Smooth muscle cell (in vitro differentiated cells): ENCODE data around the gene BZW2. TPM values are rescaled to one million over a fixed set of nuclear protein-coding genes. Genes with fewer than 3 reads are reported as not detected.

Experiments
- DNase-seq: peaks from one replicate; lab custom pipeline; 2025; ENCODE audit not compliant: unreplicated experiment; lab: John Stamatoyannopoulos, UW
- H2AFZ ChIP-seq: fragments of 200-600 bp; sonication (generic); 2 replicates; pipeline ENCODE4 v1.6.0; 2016; ENCODE audit warnings: antibody characterized with exemption, low read depth, mild to moderate bottlenecking
- H3F3A ChIP-seq: fragments of 200-600 bp; sonication (generic); 2 replicates; pipeline ENCODE4 v1.6.0; 2017; ENCODE audit warnings: antibody characterized with exemption, low read depth
- H3K27ac ChIP-seq: fragments of 200-600 bp; sonication (generic); 2 replicates; pipeline ENCODE4 v1.5.1; 2016; ENCODE audit warnings: low read depth, mild to moderate bottlenecking
- H3K27me3 ChIP-seq: fragments of 200-600 bp; sonication (generic); 2 replicates; pipeline ENCODE4 v1.6.1; 2016; ENCODE audit warnings: low read depth, mild to moderate bottlenecking
- H3K36me3 ChIP-seq: fragments of 200-600 bp; sonication (generic); 2 replicates; pipeline ENCODE4 v1.5.1; 2016; ENCODE audit warnings: low read depth
- H3K4me1 ChIP-seq: fragments of 200-600 bp; sonication (generic); 2 replicates; pipeline ENCODE4 v1.5.1; 2016; ENCODE audit warnings: low read depth
- H3K4me2 ChIP-seq: fragments of 200-600 bp; sonication (generic); 2 replicates; pipeline ENCODE4 v1.6.0; 2016; ENCODE audit warnings: mild to moderate bottlenecking
- H3K4me3 ChIP-seq: fragments of 200-600 bp; sonication (generic); 2 replicates; pipeline ENCODE4 v1.5.1; 2016; ENCODE audit warnings: mild to moderate bottlenecking
- H3K79me2 ChIP-seq: fragments of 200-600 bp; sonication (generic); 2 replicates; pipeline ENCODE4 v1.6.0; 2016; ENCODE audit warnings: low read depth, mild to moderate bottlenecking
- H3K9ac ChIP-seq: fragments of 200-600 bp; sonication (generic); 2 replicates; pipeline ENCODE4 v1.6.0; 2016; ENCODE audit warnings: low read depth
- H3K9me3 ChIP-seq: fragments of 200-600 bp; sonication (generic); replicated peaks from 2 replicates; pipeline ENCODE4 v1.5.1; 2016; ENCODE audit warnings: low read depth
- H4K20me1 ChIP-seq: fragments of 200-600 bp; sonication (generic); 2 replicates; pipeline ENCODE4 v1.6.0; 2016; ENCODE audit warnings: low read depth
- CTCF ChIP-seq: fragments of 200-600 bp; sonication (generic); IDR thresholded peaks from 2 replicates; pipeline ENCODE4 v1.5.1; 2017; ENCODE audit warnings: borderline replicate concordance, mild to moderate bottlenecking, antibody characterized with exemption; ENCODE audit not compliant: insufficient read depth, poor library complexity, severe bottlenecking
- WGBS: methylation state at CpG from one replicate; pipeline ENCODE4 v1.1.7; 2016; ENCODE audit warnings: low lambda C conversion rate; 5-methylcytosine and 5-hydroxymethylcytosine counted together
- polyA plus RNA-seq: library from polyadenylated mRNA; unstranded; fragments of >200 nt; fragmentation: Nextera tagmentation; extraction: Ambion mirVana; gene quantifications from 2 replicates; pipeline ENCODE4 v1.2.1, GENCODE V29; 2016
- total RNA-seq: library from RNA; depleted of rRNA; stranded (reverse); fragments of >200 nt; gene quantifications from 2 replicates; pipeline ENCODE4 v1.2.3, GENCODE V29; 2014

Gene BZW2
- total and polyA plus RNA-seq, 2 experiments from 2014 or later, result 56.1 to 83.7 TPM

- Histone ChIP-seq H2AFZ (no peak overlapping the region), H3K4me3 (no peak overlapping the region), H3K36me3 (peaks cover 4% of the 10 kb centered on the region), H3K27me3 (no peaks in the 10 kb centered on the region), H3K9ac (no peak overlapping the region), H3K4me1 (peaks cover 13% of the 10 kb centered on the region), H3K4me2 (no peak overlapping the region), H4K20me1 (peaks cover 74% of the 10 kb centered on the region), H3K27ac (no peak overlapping the region), H3K9me3 (no peaks in the 10 kb centered on the region), H3F3A (no peaks in the 10 kb centered on the region), H3K79me2 (peaks cover 69% of the 10 kb centered on the region)
- no peak for DNase-seq
- no peak for TF ChIP-seq CTCF
- WGBS, result 91% methylated on average over 7 of the region's 7 CpGs
These were observed 7.4 kb upstream of the BZW2 start for GRCh38 chr7:16638282-16639280.

- no peaks in the 10 kb centered on the region for H3K36me3 ChIP-seq
- H3K9me3 ChIP-seq, result no peaks in the 10 kb centered on the region
- H4K20me1 ChIP-seq, result peaks cover 72% of the 10 kb centered on the region
- WGBS, result 88% methylated on average over 4 of the region's 4 CpGs
- H3F3A ChIP-seq, result no peaks in the 10 kb centered on the region
- H3K27ac ChIP-seq, result no peak overlapping the region
- H3K4me2 ChIP-seq, result peak overlapping the region; percentile 97
- H3K9ac ChIP-seq, result peak overlapping the region; percentile 96
- H3K79me2 ChIP-seq, result peaks cover 90% of the 10 kb centered on the region
- no peak for TF ChIP-seq CTCF
- peak overlapping the region; percentile 96 for H2AFZ ChIP-seq
- no peak for DNase-seq
- peak overlapping the region; percentile 85 for H3K4me3 ChIP-seq
- H3K27me3 ChIP-seq, result no peaks in the 10 kb centered on the region
- H3K4me1 ChIP-seq, result peaks cover 27% of the 10 kb centered on the region
These were observed 1.8 kb upstream of the BZW2 start for GRCh38 chr7:16644157-16644556.

GRCh38 chr7:16644636-16645592 lies 1.1 kb upstream of the BZW2 start:
- no peak for TF ChIP-seq CTCF
- Histone ChIP-seq H3K4me1 (peaks cover 32% of the 10 kb centered on the region), H3K27ac (peak overlapping the region; percentile 90), H3K4me2 (peak overlapping the region; percentile 97), H3K4me3 (peak overlapping the region; percentile 85), H3K79me2 (peaks cover 90% of the 10 kb centered on the region), H3K9me3 (no peaks in the 10 kb centered on the region), H3K9ac (peak overlapping the region; percentile 96), H3F3A (no peaks in the 10 kb centered on the region), H3K27me3 (no peaks in the 10 kb centered on the region), H3K36me3 (no peaks in the 10 kb centered on the region), H2AFZ (peak overlapping the region; percentile 96), H4K20me1 (peaks cover 70% of the 10 kb centered on the region)
- peak; percentile 65 for DNase-seq
- under 1% methylated on average over 57 of the region's 57 CpGs for WGBS
